Body of pancreas (tissue), 4 donors: ENCODE measurements around the gene MYCBP2. TPM values are rescaled to one million over a fixed set of nuclear protein-coding genes. Genes with fewer than 3 reads are reported as not detected.
A peak's percentile ranks its signal among the peaks of the same experiment; 100 is the strongest.

Source experiments
- ATAC-seq: fragments of 150-250 bp; one replicate; pipeline ENCODE4 v1.9.1; 2016
- DNase-seq, 4 donors: peaks; one replicate each; pipeline ENCODE4 v3.0.0-alpha.2; 2019
- H3K27ac ChIP-seq, 4 donors: fragments of 200-600 bp; sonication (generic); 1 replicate in 3 of 4; 2 replicates in 1 of 4; pipeline versions ENCODE4 v1.5.1 to v1.6.1; 2016 to 2019; ENCODE audit warnings: mild to moderate bottlenecking in 1 of 4, mixed read lengths in 1 of 4, moderate library complexity in 1 of 4
- H3K27me3 ChIP-seq, 2 donors: fragments of 200-600 bp; sonication (generic); one replicate each; pipeline ENCODE4 v1.6.0; 2016; ENCODE audit warnings: mild to moderate bottlenecking in 1 of 2
- H3K36me3 ChIP-seq, 2 donors: fragments of 200-600 bp; sonication (generic); replicated peaks in 1 of 2; 2 replicates each; pipeline ENCODE4 v1.5.1; 2016; ENCODE audit warnings: low read depth in 2 of 2; ENCODE audit not compliant: insufficient read depth in 1 of 2
- H3K4me1 ChIP-seq: fragments of 200-600 bp; sonication (generic); one replicate; pipeline ENCODE4 v1.6.0; 2016
- H3K4me3 ChIP-seq, 2 donors: fragments of 200-600 bp; sonication (generic); 1 replicate in 1 of 2; 2 replicates in 1 of 2; pipeline ENCODE4 v1.5.1; 2016 to 2019
- H3K9me3 ChIP-seq, 3 donors: fragments of 200-600 bp; sonication (generic); 1 replicate in 2 of 3; 2 replicates in 1 of 3; pipeline ENCODE4 v1.5.1; 2016
- POLR2A ChIP-seq, 3 donors: fragments of 450-650 bp; IDR thresholded peaks; one replicate each; pipeline ENCODE4 v1.6.1; 2016; ENCODE audit warnings: antibody characterized with exemption in 3 of 3, mild to moderate bottlenecking in 2 of 3
- WGBS, 2 donors: methylation state at CpG; one replicate each; pipeline ENCODE4 v1.1.5; 2017; 5-methylcytosine and 5-hydroxymethylcytosine counted together
- intact Hi-C: fragments of 100-400 bp; cut with DNase I; formaldehyde crosslinking; loops from one replicate; pipeline ENCODE4 v1.15.1; 2023
- total RNA-seq, 2 donors: library from RNA; depleted of rRNA; stranded (reverse); fragments of >200 nt; gene quantifications; one replicate each; pipeline ENCODE4 v1.1.0, GENCODE V29; 2016
- TF ChIP-seq, protein P1 (sequence below), 7 experiments: fragments of 450-650 bp in 4 of 7; fragments of 200-600 bp in 3 of 7; sonication (generic) in 3 of 7; IDR thresholded peaks; one replicate each; pipeline ENCODE4 v1.5.1; 2016 to 2019; ENCODE audit warnings: antibody characterized with exemption in 7 of 7

Gene MYCBP2, protein sequence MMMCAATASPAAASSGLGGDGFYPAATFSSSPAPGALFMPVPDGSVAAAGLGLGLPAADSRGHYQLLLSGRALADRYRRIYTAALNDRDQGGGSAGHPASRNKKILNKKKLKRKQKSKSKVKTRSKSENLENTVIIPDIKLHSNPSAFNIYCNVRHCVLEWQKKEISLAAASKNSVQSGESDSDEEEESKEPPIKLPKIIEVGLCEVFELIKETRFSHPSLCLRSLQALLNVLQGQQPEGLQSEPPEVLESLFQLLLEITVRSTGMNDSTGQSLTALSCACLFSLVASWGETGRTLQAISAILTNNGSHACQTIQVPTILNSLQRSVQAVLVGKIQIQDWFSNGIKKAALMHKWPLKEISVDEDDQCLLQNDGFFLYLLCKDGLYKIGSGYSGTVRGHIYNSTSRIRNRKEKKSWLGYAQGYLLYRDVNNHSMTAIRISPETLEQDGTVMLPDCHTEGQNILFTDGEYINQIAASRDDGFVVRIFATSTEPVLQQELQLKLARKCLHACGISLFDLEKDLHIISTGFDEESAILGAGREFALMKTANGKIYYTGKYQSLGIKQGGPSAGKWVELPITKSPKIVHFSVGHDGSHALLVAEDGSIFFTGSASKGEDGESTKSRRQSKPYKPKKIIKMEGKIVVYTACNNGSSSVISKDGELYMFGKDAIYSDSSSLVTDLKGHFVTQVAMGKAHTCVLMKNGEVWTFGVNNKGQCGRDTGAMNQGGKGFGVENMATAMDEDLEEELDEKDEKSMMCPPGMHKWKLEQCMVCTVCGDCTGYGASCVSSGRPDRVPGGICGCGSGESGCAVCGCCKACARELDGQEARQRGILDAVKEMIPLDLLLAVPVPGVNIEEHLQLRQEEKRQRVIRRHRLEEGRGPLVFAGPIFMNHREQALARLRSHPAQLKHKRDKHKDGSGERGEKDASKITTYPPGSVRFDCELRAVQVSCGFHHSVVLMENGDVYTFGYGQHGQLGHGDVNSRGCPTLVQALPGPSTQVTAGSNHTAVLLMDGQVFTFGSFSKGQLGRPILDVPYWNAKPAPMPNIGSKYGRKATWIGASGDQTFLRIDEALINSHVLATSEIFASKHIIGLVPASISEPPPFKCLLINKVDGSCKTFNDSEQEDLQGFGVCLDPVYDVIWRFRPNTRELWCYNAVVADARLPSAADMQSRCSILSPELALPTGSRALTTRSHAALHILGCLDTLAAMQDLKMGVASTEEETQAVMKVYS (N-terminal part only)
- 100 to 1,000 TPM in 1 of 2 donors, 10 to 100 TPM in 1; 85.9 to 127 TPM for total RNA-seq

DNA sequence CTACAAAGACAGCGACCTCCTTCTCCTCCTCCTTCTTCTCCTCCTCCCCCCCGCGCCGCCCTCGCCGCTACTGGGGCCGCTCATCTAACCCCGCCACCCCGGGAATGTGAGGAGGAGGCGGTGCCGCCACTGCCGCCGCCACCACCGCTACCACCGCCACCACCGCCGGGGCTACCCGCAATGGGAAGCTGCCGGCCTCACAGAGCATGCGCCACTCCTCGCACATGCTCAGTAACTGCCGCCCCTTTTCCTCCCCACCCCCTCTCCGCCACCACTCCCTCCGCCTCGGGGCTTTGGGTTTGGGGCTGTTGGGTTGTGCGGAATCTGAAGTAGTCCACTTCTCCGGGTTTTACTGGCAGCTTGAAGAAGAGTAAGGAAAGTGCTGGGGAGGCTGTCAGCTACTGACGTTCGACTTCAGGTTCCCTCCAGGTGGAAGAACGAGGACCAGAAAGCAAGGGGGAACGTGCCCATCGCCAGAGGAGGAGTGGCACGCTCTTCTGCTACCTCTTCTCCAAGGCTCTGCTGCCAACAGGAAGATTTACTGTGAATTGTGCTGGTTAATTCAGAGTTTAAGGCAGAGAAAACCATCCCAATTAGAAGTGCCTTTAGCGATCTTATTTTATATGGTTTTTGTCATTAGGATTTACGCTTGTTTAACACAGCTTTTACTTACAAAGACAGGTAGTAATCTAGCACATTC, at the start of gene MYCBP2:
Gene MYCBP2, minus strand, starts transcription at position 190 of the 700 bp plus-strand sequence. CDS start 319 bp downstream, outside the sequence.
- no peaks in the 10 kb centered on the region for H3K36me3 ChIP-seq
- no peaks in the 10 kb centered on the region for H3K27me3 ChIP-seq
- no peaks in the 10 kb centered on the region for H3K9me3 ChIP-seq
- H3K27ac ChIP-seq = peak within 1 kb of the TSS; percentile 60 to 89 (median 84)
- peak within 1 kb of the TSS; percentile 81 to 95 for H3K4me3 ChIP-seq
- WGBS, 2 donors = 1 to 2% methylated on average over 28 to 29 of the region's 35 CpGs
- DNase-seq = peak; percentile 96 to 98 (median 97)
- peak; percentile 94 for ATAC-seq
- TF ChIP-seq, protein P1, sequence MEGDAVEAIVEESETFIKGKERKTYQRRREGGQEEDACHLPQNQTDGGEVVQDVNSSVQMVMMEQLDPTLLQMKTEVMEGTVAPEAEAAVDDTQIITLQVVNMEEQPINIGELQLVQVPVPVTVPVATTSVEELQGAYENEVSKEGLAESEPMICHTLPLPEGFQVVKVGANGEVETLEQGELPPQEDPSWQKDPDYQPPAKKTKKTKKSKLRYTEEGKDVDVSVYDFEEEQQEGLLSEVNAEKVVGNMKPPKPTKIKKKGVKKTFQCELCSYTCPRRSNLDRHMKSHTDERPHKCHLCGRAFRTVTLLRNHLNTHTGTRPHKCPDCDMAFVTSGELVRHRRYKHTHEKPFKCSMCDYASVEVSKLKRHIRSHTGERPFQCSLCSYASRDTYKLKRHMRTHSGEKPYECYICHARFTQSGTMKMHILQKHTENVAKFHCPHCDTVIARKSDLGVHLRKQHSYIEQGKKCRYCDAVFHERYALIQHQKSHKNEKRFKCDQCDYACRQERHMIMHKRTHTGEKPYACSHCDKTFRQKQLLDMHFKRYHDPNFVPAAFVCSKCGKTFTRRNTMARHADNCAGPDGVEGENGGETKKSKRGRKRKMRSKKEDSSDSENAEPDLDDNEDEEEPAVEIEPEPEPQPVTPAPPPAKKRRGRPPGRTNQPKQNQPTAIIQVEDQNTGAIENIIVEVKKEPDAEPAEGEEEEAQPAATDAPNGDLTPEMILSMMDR (IDR thresholded peaks at IDR 0.05) = no peak
- TF ChIP-seq POLR2A (IDR thresholded peaks at IDR 0.05) = peak; percentile 85 to 97 (median 95)
- intact Hi-C loops = no loop called here
- peaks cover 46% of the 10 kb centered on the region for H3K4me1 ChIP-seq

DNA sequence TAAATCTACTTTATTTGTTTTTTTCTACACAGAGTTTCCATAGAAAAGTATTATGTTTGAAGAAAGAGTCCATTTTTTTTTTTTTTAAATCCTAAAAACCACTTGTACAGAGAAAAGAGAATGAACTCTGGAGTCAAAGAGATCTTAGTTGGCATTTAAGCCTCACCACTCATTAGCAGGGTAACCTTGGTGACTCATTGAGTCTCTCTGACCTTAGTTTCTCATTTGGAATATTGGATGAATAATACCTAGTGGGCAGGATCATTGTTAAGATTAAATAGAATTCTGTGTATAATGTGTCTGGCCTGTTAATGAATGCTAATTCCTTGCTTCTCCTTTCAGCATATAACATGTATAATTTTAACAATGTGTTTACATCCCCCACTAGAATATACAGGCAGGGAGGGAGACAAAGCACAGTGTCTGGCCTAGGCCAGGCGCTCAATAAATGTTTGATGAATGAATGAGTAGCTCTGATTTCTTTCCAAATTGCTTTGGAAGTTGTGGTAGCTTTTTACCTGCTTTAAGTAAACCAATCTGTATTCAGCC, 48.7 kb upstream of the MYCBP2 start:
- Histone ChIP-seq H3K27ac (no peak overlapping the region), H3K4me3 (no peak overlapping the region), H3K27me3 (no peaks in the 10 kb centered on the region), H3K9me3 (no peaks in the 10 kb centered on the region), H3K4me1 (no peaks in the 10 kb centered on the region), H3K36me3 (no peaks in the 10 kb centered on the region)
- intact Hi-C loops = no loop called here
- DNase-seq (no peak), ATAC-seq (no peak)
- no peak for TF ChIP-seq POLR2A (IDR thresholded peaks at IDR 0.05)
- TF ChIP-seq, protein P1 (IDR thresholded peaks at IDR 0.05) = no peak
- WGBS, 2 donors = 81 to 91% methylated on average over 1 of the region's 1 CpG

DNA sequence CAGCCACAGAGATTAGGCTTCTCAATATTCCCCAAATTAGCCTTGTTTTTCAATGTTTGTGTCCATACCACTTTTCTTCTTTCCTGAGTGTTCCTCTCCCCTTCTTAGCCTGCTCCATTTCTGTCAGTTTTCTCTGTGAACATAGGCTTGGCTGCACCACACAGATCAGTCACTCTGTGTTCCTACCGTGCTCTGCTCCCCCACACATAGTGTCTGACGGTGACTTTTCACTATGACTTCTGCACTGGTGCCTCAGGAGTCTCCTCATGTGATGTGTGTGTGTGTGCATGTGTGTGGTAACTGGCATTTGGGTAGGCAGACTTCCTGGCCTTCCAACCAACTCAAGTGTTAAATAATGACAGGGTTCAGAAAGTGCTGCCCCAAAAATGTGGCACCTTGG, 47.9 kb upstream of the MYCBP2 start:
- ATAC-seq = no peak
- Histone ChIP-seq H3K36me3 (no peaks in the 10 kb centered on the region), H3K27me3 (no peaks in the 10 kb centered on the region), H3K4me3 (no peak overlapping the region), H3K27ac (no peak overlapping the region), H3K9me3 (no peaks in the 10 kb centered on the region), H3K4me1 (no peaks in the 10 kb centered on the region)
- 65 to 77% methylated on average over 2 of the region's 2 CpGs for WGBS, 2 donors
- intact Hi-C loops = no loop called here
- DNase-seq = no peak
- TF ChIP-seq, protein P1 (IDR thresholded peaks at IDR 0.05) = no peak
- no peak for TF ChIP-seq POLR2A (IDR thresholded peaks at IDR 0.05)

DNA sequence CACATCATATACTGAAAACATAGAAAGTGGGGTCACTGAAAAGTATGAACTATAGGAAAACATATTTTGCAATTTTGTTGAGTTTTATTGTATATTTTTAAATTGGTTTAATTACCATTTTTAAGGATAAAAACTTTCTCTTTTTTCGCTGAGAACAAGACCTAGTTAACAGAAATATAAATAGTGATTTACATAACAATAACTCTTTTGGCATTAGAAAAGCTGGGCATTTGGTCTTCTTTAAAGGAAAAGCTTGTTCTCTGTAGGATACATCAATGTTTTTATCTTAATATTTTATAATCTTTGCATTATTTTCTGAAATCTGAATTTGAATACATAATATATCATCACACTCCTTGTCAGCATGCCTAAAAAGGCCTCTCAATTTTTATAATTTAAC, 47.4 kb upstream of the MYCBP2 start:
- TF ChIP-seq, protein P1 (IDR thresholded peaks at IDR 0.05) = no peak
- no peak for TF ChIP-seq POLR2A (IDR thresholded peaks at IDR 0.05)
- Histone ChIP-seq H3K27me3 (no peaks in the 10 kb centered on the region), H3K36me3 (no peaks in the 10 kb centered on the region), H3K4me3 (no peak overlapping the region), H3K4me1 (no peaks in the 10 kb centered on the region), H3K27ac (no peak overlapping the region), H3K9me3 (no peaks in the 10 kb centered on the region)
- ATAC-seq (no peak), DNase-seq (no peak)
- intact Hi-C loops = no loop called here
- WGBS, 2 donors = 38 to 52% methylated on average over 1 of the region's 1 CpG
